Mesenchymal stem cell (in vitro differentiated cells and primary cell): ENCODE measurements around the gene RNH1.

ENCODE experiments used
- DNase-seq: peaks from one replicate; pipeline ENCODE4 v3.0.0-alpha.2; 2013
- H2AFZ ChIP-seq: one replicate; pipeline ENCODE4 v1.6.1; 2013; ENCODE audit warnings: low read depth, mild to moderate bottlenecking, control low read depth, inconsistent platforms, low read length, moderate library complexity
- H2AK5ac ChIP-seq: 2 replicates; pipeline ENCODE4 v1.6.1; 2013; ENCODE audit warnings: low read length, moderate library complexity, mild to moderate bottlenecking, inconsistent platforms; ENCODE audit not compliant: severe bottlenecking
- H2BK120ac ChIP-seq: one replicate; pipeline ENCODE4 v1.6.1; 2013; ENCODE audit warnings: low read depth, mild to moderate bottlenecking, inconsistent platforms, low read length, moderate library complexity
- H2BK12ac ChIP-seq, 2 experiments: one replicate each; pipeline ENCODE4 v1.6.1; 2013; ENCODE audit warnings: inconsistent platforms in 2 of 2, low read length in 2 of 2, mild to moderate bottlenecking in 2 of 2, moderate library complexity in 2 of 2, control low read depth in 1 of 2
- H2BK15ac ChIP-seq: one replicate; pipeline ENCODE4 v1.6.1; 2013; ENCODE audit warnings: mild to moderate bottlenecking, low read depth, inconsistent platforms; ENCODE audit not compliant: poor library complexity, severe bottlenecking
- H2BK5ac ChIP-seq: 2 replicates; pipeline ENCODE4 v1.6.1; 2013; ENCODE audit warnings: low read depth, mild to moderate bottlenecking, low read length, control low read depth, inconsistent platforms; ENCODE audit not compliant: poor library complexity, severe bottlenecking
- H3K14ac ChIP-seq, 2 experiments: one replicate each; pipeline ENCODE4 v1.6.1; 2013; ENCODE audit warnings: inconsistent platforms in 2 of 2, low read length in 2 of 2, control low read depth in 1 of 2, mild to moderate bottlenecking in 1 of 2, moderate library complexity in 1 of 2
- H3K18ac ChIP-seq, 2 experiments: one replicate each; pipeline ENCODE4 v1.6.1; 2013; ENCODE audit warnings: inconsistent platforms in 2 of 2, low read length in 2 of 2, control low read depth in 1 of 2, low read depth in 1 of 2, mild to moderate bottlenecking in 1 of 2
- H3K23ac ChIP-seq, 2 experiments: one replicate each; pipeline ENCODE4 v1.6.1; 2013; ENCODE audit warnings: inconsistent platforms in 2 of 2, low read length in 2 of 2, mild to moderate bottlenecking in 2 of 2, moderate library complexity in 2 of 2, control low read depth in 1 of 2
- H3K27ac ChIP-seq: 2 replicates; pipeline ENCODE4 v1.5.1; 2013; ENCODE audit warnings: mild to moderate bottlenecking, moderate library complexity, low read length, control low read depth, inconsistent platforms; ENCODE audit not compliant: poor library complexity, severe bottlenecking
- H3K27me3 ChIP-seq, 2 experiments: 2 replicates each; pipeline versions ENCODE4 v1.6.1 to v1.7.0; 2013; ENCODE audit warnings: low read length in 2 of 2, mild to moderate bottlenecking in 2 of 2, moderate library complexity in 2 of 2, control low read depth in 1 of 2, inconsistent platforms in 1 of 2; ENCODE audit not compliant: control insufficient read depth in 1 of 2, insufficient read depth in 1 of 2
- H3K36me3 ChIP-seq, 2 experiments: 2 replicates each; pipeline versions ENCODE4 v1.6.1 to v1.7.0; 2013; ENCODE audit warnings: low read length in 2 of 2, control low read depth in 1 of 2, inconsistent platforms in 1 of 2, low read depth in 1 of 2, mild to moderate bottlenecking in 1 of 2; ENCODE audit not compliant: insufficient read depth in 2 of 2, control insufficient read depth in 1 of 2
- H3K4ac ChIP-seq, 2 experiments: one replicate each; pipeline ENCODE4 v1.6.1; 2013; ENCODE audit warnings: inconsistent platforms in 2 of 2, low read length in 2 of 2, mild to moderate bottlenecking in 2 of 2, moderate library complexity in 2 of 2, control low read depth in 1 of 2, low read depth in 1 of 2
- H3K4me1 ChIP-seq: 2 replicates; pipeline ENCODE4 v1.6.1; 2013; ENCODE audit warnings: low read depth, low read length, control low read depth; ENCODE audit not compliant: control insufficient read depth, insufficient read depth
- H3K4me2 ChIP-seq: 2 replicates; pipeline ENCODE4 v1.6.1; 2013; ENCODE audit warnings: low read length, mild to moderate bottlenecking, inconsistent platforms; ENCODE audit not compliant: poor library complexity, severe bottlenecking
- H3K4me3 ChIP-seq, 2 experiments: 2 replicates each; pipeline versions ENCODE4 v1.5.1 to v1.7.0; 2013; ENCODE audit warnings: low read length in 2 of 2, mild to moderate bottlenecking in 2 of 2, control low read depth in 1 of 2, low read depth in 1 of 2; ENCODE audit not compliant: insufficient read depth in 1 of 2
- H3K79me1 ChIP-seq: replicated peaks from 2 replicates; pipeline ENCODE4 v1.6.1; 2013; ENCODE audit warnings: mild to moderate bottlenecking, control low read depth, low read length, inconsistent platforms; ENCODE audit not compliant: poor library complexity, severe bottlenecking
- H3K9ac ChIP-seq: 2 replicates; pipeline ENCODE4 v1.7.0; 2013; ENCODE audit warnings: mild to moderate bottlenecking, low read length, moderate library complexity
- H3K9me3 ChIP-seq: 2 replicates; pipeline ENCODE4 v1.7.0; 2013; ENCODE audit warnings: mild to moderate bottlenecking, low read length; ENCODE audit not compliant: control insufficient read depth
- H4K8ac ChIP-seq: one replicate; pipeline ENCODE4 v1.6.1; 2013; ENCODE audit warnings: inconsistent platforms, mild to moderate bottlenecking, low read length, moderate library complexity
- H4K91ac ChIP-seq: one replicate; pipeline ENCODE4 v1.6.1; 2013; ENCODE audit warnings: mild to moderate bottlenecking, low read length, inconsistent platforms
- WGBS: methylation state at CpG from one replicate; pipeline ENCODE4 v1.1.7; 2013; ENCODE audit warnings: mixed read lengths; 5-methylcytosine and 5-hydroxymethylcytosine counted together

Gene RNH1

GRCh38 chr11:501683-502287, 5.3 kb downstream of the RNH1 start:
- peak overlapping the region; percentile 33 for H2BK15ac ChIP-seq
- H4K8ac ChIP-seq = no peak overlapping the region
- peak overlapping the region in 1 of 2 experiments; percentile 8 for H3K4me3 ChIP-seq
- no peak overlapping the region for H2BK12ac ChIP-seq
- H3K9ac ChIP-seq = peak overlapping the region; percentile 100
- no peak overlapping the region for H2BK5ac ChIP-seq
- no peak overlapping the region for H3K27ac ChIP-seq
- H3K14ac ChIP-seq = no peak overlapping the region
- no peak overlapping the region for H3K18ac ChIP-seq
- H3K36me3 ChIP-seq = peaks cover 53 to 78% of the 10 kb centered on the region in 2 experiments
- no peaks in the 10 kb centered on the region for H3K9me3 ChIP-seq
- no peaks in the 10 kb centered on the region for H3K27me3 ChIP-seq
- H3K23ac ChIP-seq = no peak overlapping the region
- H2AFZ ChIP-seq = no peak overlapping the region
- H2BK120ac ChIP-seq = no peak overlapping the region
- no peak overlapping the region for H3K4ac ChIP-seq
- no peak overlapping the region for H2AK5ac ChIP-seq
- 95% methylated on average over 18 of the region's 19 CpGs for WGBS
- no peak overlapping the region for H3K4me2 ChIP-seq
- DNase-seq = no peak
- H3K79me1 ChIP-seq = peaks cover 55% of the 10 kb centered on the region
- no peak overlapping the region for H4K91ac ChIP-seq
- peaks cover 24% of the 10 kb centered on the region for H3K4me1 ChIP-seq

GRCh38 chr11:501001-501682, 5.9 kb downstream of the RNH1 start:
- no peak overlapping the region for H2BK15ac ChIP-seq
- H3K4me1 ChIP-seq = peaks cover 24% of the 10 kb centered on the region
- H3K36me3 ChIP-seq = peaks cover 59 to 83% of the 10 kb centered on the region in 2 experiments
- no peak overlapping the region for H3K4me2 ChIP-seq
- H3K27me3 ChIP-seq = no peaks in the 10 kb centered on the region
- no peak overlapping the region for H3K4me3 ChIP-seq
- H2BK12ac ChIP-seq = no peak overlapping the region
- no peak overlapping the region for H3K18ac ChIP-seq
- H3K14ac ChIP-seq = no peak overlapping the region
- no peak overlapping the region for H2AK5ac ChIP-seq
- 98% methylated on average over 24 of the region's 24 CpGs for WGBS
- H3K9ac ChIP-seq = no peak overlapping the region
- H4K91ac ChIP-seq = no peak overlapping the region
- H3K23ac ChIP-seq = no peak overlapping the region
- H3K79me1 ChIP-seq = peaks cover 55% of the 10 kb centered on the region
- H3K27ac ChIP-seq = no peak overlapping the region
- DNase-seq = no peak
- no peak overlapping the region for H3K4ac ChIP-seq
- no peaks in the 10 kb centered on the region for H3K9me3 ChIP-seq
- H4K8ac ChIP-seq = no peak overlapping the region
- H2BK120ac ChIP-seq = no peak overlapping the region
- H2AFZ ChIP-seq = no peak overlapping the region
- H2BK5ac ChIP-seq = no peak overlapping the region

GRCh38 chr11:499201-500076, 7.6 kb downstream of the RNH1 start:
- Histone ChIP-seq H3K4ac (no peak overlapping the region), H2BK120ac (no peak overlapping the region), H2AK5ac (no peak overlapping the region), H2BK12ac (no peak overlapping the region), H4K8ac (no peak overlapping the region), H3K9me3 (no peaks in the 10 kb centered on the region), H3K23ac (no peak overlapping the region), H3K36me3 (peaks cover 76 to 93% of the 10 kb centered on the region in 2 experiments), H3K79me1 (peaks cover 52% of the 10 kb centered on the region), H4K91ac (no peak overlapping the region), H2BK5ac (no peak overlapping the region), H3K4me2 (no peak overlapping the region), H3K4me3 (no peak overlapping the region), H2BK15ac (no peak overlapping the region), H3K14ac (no peak overlapping the region), H3K18ac (no peak overlapping the region), H3K9ac (no peak overlapping the region), H3K27ac (no peak overlapping the region), H3K4me1 (peaks cover 21% of the 10 kb centered on the region), H2AFZ (no peak overlapping the region), H3K27me3 (no peaks in the 10 kb centered on the region)
- DNase-seq = no peak
- whole genome bisulfite sequencing = 98% methylated on average over 24 of the region's 24 CpGs
